ENCODE measurements around the gene PSMA6.

Gene PSMA6

GRCh38 chr14:35362911-35363374 is 70.8 kb downstream of the PSMA6 start:
- in situ Hi-C loops (cut with HindIII; ENCODE audit: low sequenced_read_pairs), result no loop called here

GRCh38 chr14:35365130-35366055 is 73.2 kb downstream of the PSMA6 start:
- in situ Hi-C loops (cut with HindIII; ENCODE audit: low sequenced_read_pairs), result no loop called here

GRCh38 chr14:35366056-35366451 is 73.9 kb downstream of the PSMA6 start:
- in situ Hi-C loops (cut with HindIII; ENCODE audit: low sequenced_read_pairs), result no loop called here

DNA sequence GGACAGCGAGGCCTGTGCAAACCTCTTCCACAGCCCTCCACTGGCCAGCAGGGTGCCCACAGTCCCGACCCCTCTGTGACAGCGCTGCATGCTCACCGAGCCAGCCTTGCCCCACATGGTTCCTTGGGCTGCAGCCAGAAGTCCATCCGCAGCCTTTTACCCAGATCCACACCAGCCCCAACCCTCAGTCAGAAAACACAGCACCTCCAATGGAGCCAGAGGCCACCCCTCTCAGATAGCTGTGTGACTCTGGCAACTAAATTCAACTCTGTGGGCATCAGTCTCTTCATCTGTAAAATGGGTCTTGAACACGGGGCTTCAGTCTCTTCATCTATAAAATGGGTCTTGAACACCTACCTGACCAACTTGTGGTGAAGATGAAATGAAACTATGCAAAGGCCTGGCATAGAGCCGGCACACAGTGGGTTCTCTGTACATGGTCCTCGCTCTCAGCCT is 74.4 kb downstream of the PSMA6 start:
- in situ Hi-C loops (cut with HindIII; ENCODE audit: low sequenced_read_pairs), result no loop called here

DNA sequence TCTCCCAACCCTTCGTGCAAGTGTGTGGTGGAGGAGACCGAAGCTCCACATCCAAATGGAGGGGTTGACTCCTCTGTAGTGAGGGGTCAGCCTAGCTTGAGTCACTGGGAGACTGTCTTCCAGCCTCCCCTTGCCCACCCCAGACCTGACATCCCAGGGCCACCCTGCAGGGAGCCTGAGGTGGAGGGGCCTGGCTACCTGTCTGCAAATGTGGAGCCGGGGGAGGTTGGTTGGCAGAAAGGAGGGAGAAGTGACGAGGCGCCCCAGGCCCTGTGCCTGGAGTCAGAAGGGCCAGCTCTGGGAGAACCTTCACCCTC is 74.8 kb downstream of the PSMA6 start:
- in situ Hi-C loops (cut with HindIII; ENCODE audit: low sequenced_read_pairs), result no loop called here
